GM13976 (cell line): ENCODE results near the gene RECK.
A peak's percentile ranks its signal among the peaks of the same experiment; 100 is the strongest.

Experiments used
- DNase-seq: peaks from one replicate; pipeline ENCODE4 v3.0.0; 2012; ENCODE audit warnings: low spot score
- CTCF ChIP-seq: IDR thresholded peaks from 2 replicates; pipeline ENCODE4 v1.5.1; 2012; ENCODE audit warnings: borderline replicate concordance, mild to moderate bottlenecking; ENCODE audit not compliant: insufficient read depth; ENCODE audit errors: extremely low read depth, missing control alignments, control extremely low read depth
- in situ Hi-C: fragments of 300-500 bp; cut with MboI; formaldehyde crosslinking; loops from one replicate; pipeline ENCODE4 v1.12.0; 2022; ENCODE audit warnings: low sequenced_read_pairs, mixed read lengths, inconsistent platforms; ENCODE audit not compliant: unreplicated experiment

Gene RECK

GRCh38 chr9:36145970-36146369 is 109.3 kb downstream of the RECK start:
- DNase-seq = no peak

GRCh38 chr9:36146651-36147050 is 109.9 kb downstream of the RECK start:
- DNase-seq = no peak
- no peak for TF ChIP-seq CTCF
- in situ Hi-C loops = no loop called here

More at GRCh38 chr9:36145970-36146369, 109.3 kb downstream of the RECK start:
- in situ Hi-C loops = no loop called here
- no peak for TF ChIP-seq CTCF

GRCh38 chr9:36147441-36148175 is 110.9 kb downstream of the RECK start:
- in situ Hi-C loops = no loop called here
- no peak for DNase-seq
- no peak for TF ChIP-seq CTCF

GRCh38 chr9:36148311-36149051 is 111.8 kb downstream of the RECK start:
- TF ChIP-seq CTCF = no peak

GRCh38 chr9:36149197-36149596 is 112.5 kb downstream of the RECK start:
- no peak for TF ChIP-seq CTCF
- DNase-seq = no peak
- in situ Hi-C loops = no loop called here

More at GRCh38 chr9:36148311-36149051, 111.8 kb downstream of the RECK start:
- peak; percentile 74 for DNase-seq
- in situ Hi-C loops = no loop called here

GRCh38 chr9:36150574-36151315 is 114.0 kb downstream of the RECK start:
- in situ Hi-C loops = no loop called here
- TF ChIP-seq CTCF = no peak
- no peak for DNase-seq
